Smooth muscle cell (in vitro differentiated cells): ENCODE measurements around the gene CDHR3. TPM values are rescaled to one million over a fixed set of nuclear protein-coding genes. Genes with fewer than 3 reads are reported as not detected.
"Not testable (repeated sequence)": the region's sequence is repeated elsewhere in the genome, so short reads cannot be mapped to it uniquely, and the experiment has no call there.

Experiments used
- DNase-seq: peaks from one replicate; lab custom pipeline; 2025; ENCODE audit not compliant: unreplicated experiment; lab: John Stamatoyannopoulos, UW
- H2AFZ ChIP-seq: fragments of 200-600 bp; sonication (generic); 2 replicates; pipeline ENCODE4 v1.6.0; 2016; ENCODE audit warnings: antibody characterized with exemption, low read depth, mild to moderate bottlenecking
- H3F3A ChIP-seq: fragments of 200-600 bp; sonication (generic); 2 replicates; pipeline ENCODE4 v1.6.0; 2017; ENCODE audit warnings: antibody characterized with exemption, low read depth
- H3K27ac ChIP-seq: fragments of 200-600 bp; sonication (generic); 2 replicates; pipeline ENCODE4 v1.5.1; 2016; ENCODE audit warnings: low read depth, mild to moderate bottlenecking
- H3K27me3 ChIP-seq: fragments of 200-600 bp; sonication (generic); 2 replicates; pipeline ENCODE4 v1.6.1; 2016; ENCODE audit warnings: low read depth, mild to moderate bottlenecking
- H3K36me3 ChIP-seq: fragments of 200-600 bp; sonication (generic); 2 replicates; pipeline ENCODE4 v1.5.1; 2016; ENCODE audit warnings: low read depth
- H3K4me1 ChIP-seq: fragments of 200-600 bp; sonication (generic); 2 replicates; pipeline ENCODE4 v1.5.1; 2016; ENCODE audit warnings: low read depth
- H3K4me2 ChIP-seq: fragments of 200-600 bp; sonication (generic); 2 replicates; pipeline ENCODE4 v1.6.0; 2016; ENCODE audit warnings: mild to moderate bottlenecking
- H3K4me3 ChIP-seq: fragments of 200-600 bp; sonication (generic); 2 replicates; pipeline ENCODE4 v1.5.1; 2016; ENCODE audit warnings: mild to moderate bottlenecking
- H3K79me2 ChIP-seq: fragments of 200-600 bp; sonication (generic); 2 replicates; pipeline ENCODE4 v1.6.0; 2016; ENCODE audit warnings: low read depth, mild to moderate bottlenecking
- H3K9ac ChIP-seq: fragments of 200-600 bp; sonication (generic); 2 replicates; pipeline ENCODE4 v1.6.0; 2016; ENCODE audit warnings: low read depth
- H3K9me3 ChIP-seq: fragments of 200-600 bp; sonication (generic); replicated peaks from 2 replicates; pipeline ENCODE4 v1.5.1; 2016; ENCODE audit warnings: low read depth
- H4K20me1 ChIP-seq: fragments of 200-600 bp; sonication (generic); 2 replicates; pipeline ENCODE4 v1.6.0; 2016; ENCODE audit warnings: low read depth
- CTCF ChIP-seq: fragments of 200-600 bp; sonication (generic); IDR thresholded peaks from 2 replicates; pipeline ENCODE4 v1.5.1; 2017; ENCODE audit warnings: borderline replicate concordance, mild to moderate bottlenecking, antibody characterized with exemption; ENCODE audit not compliant: insufficient read depth, poor library complexity, severe bottlenecking
- WGBS: methylation state at CpG from one replicate; pipeline ENCODE4 v1.1.7; 2016; ENCODE audit warnings: low lambda C conversion rate; 5-methylcytosine and 5-hydroxymethylcytosine counted together
- polyA plus RNA-seq: library from polyadenylated mRNA; unstranded; fragments of >200 nt; fragmentation: Nextera tagmentation; extraction: Ambion mirVana; gene quantifications from 2 replicates; pipeline ENCODE4 v1.2.1, GENCODE V29; 2016
- total RNA-seq: library from RNA; depleted of rRNA; stranded (reverse); fragments of >200 nt; gene quantifications from 2 replicates; pipeline ENCODE4 v1.2.3, GENCODE V29; 2014

The CDHR3 gene
- total and polyA plus RNA-seq, 2 experiments from 2014 or later: 0.31 to 1.7 TPM

DNA sequence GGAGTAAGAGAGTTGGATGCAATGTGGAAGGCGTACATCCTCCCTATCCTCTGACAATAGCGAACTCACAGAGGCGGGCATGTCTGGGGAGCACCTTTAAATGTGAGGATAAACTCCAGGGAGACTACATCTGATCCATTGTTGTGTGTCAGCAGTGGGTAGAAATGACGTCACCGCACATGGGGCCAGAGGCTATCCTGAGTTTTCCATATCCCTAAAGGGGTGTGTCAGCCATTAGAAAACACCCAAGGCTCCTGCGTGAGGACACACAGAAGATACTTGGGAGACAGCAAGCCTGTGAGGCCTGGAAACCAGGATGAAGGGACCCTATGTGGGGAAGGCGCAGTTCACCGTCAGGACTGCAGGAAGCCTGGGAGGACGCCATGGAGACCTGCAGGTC, 17.2 kb upstream of the CDHR3 start:
- H3K36me3 ChIP-seq: no peaks in the 10 kb centered on the region
- no peak overlapping the region for H3K4me3 ChIP-seq
- H3K27me3 ChIP-seq: no peaks in the 10 kb centered on the region
- no peak overlapping the region for H3K4me2 ChIP-seq
- no peaks in the 10 kb centered on the region for H3K4me1 ChIP-seq
- H2AFZ ChIP-seq: no peak overlapping the region
- H3F3A ChIP-seq: no peaks in the 10 kb centered on the region
- DNase-seq: no peak
- 95% methylated on average over 9 of the region's 9 CpGs for WGBS
- H3K9me3 ChIP-seq: no peaks in the 10 kb centered on the region
- no peaks in the 10 kb centered on the region for H3K79me2 ChIP-seq
- no peak overlapping the region for H3K27ac ChIP-seq
- H3K9ac ChIP-seq: no peak overlapping the region
- no peak for TF ChIP-seq CTCF
- no peaks in the 10 kb centered on the region for H4K20me1 ChIP-seq

GRCh38 chr7:105951597-105951996, 11.5 kb upstream of the CDHR3 start:
- H3K4me1 ChIP-seq: no peaks in the 10 kb centered on the region
- no peak for TF ChIP-seq CTCF
- no peak overlapping the region for H3K9ac ChIP-seq
- H3K79me2 ChIP-seq: no peaks in the 10 kb centered on the region
- no peaks in the 10 kb centered on the region for H3K27me3 ChIP-seq
- no peak for DNase-seq
- peaks cover 8% of the 10 kb centered on the region for H3K9me3 ChIP-seq
- H3F3A ChIP-seq: no peaks in the 10 kb centered on the region
- H3K36me3 ChIP-seq: no peaks in the 10 kb centered on the region
- H3K4me3 ChIP-seq: no peak overlapping the region
- H3K4me2 ChIP-seq: no peak overlapping the region
- H3K27ac ChIP-seq: no peak overlapping the region
- no peaks in the 10 kb centered on the region for H4K20me1 ChIP-seq
- H2AFZ ChIP-seq: no peak overlapping the region
- WGBS: 95% methylated on average over 2 of the region's 2 CpGs

DNA sequence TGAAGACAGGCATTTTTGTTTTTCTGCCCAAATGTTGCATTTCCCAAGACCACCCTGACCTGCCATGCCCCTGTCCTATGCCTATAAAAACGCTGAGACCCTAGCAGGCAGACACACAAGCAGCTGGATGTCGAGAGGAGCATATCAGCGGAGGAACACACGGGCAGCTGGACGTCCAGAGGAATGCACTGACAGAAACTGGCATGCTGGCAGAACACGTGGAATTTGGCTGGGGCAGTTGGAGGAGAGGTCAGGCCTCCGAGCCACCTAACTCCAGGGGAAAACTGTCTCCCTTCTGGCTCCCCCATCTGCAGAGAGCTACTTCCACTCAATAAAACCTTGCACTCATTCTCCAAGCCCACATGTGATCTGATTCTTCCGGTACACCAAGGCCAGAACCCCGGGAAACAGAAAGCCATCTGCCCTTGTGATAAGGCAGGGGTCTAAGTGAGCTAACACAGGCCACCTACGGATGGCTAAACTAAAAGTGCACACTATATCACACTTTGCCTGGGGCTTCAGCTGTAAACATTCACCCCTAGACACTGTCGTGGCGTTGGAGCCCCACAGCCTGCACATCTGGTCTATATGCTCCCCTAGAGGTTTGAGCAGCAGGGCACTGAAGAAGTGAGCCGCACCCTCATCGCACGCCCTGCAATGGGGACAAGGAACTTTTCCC, 10.0 kb upstream of the CDHR3 start:
- H3K27me3 ChIP-seq: no peaks in the 10 kb centered on the region
- no peak overlapping the region for H3K4me2 ChIP-seq
- H2AFZ ChIP-seq: no peak overlapping the region
- peaks cover 8% of the 10 kb centered on the region for H3K9me3 ChIP-seq
- no peak for TF ChIP-seq CTCF
- WGBS: 88% methylated on average over 15 of the region's 15 CpGs
- H3K27ac ChIP-seq: no peak overlapping the region
- H3K9ac ChIP-seq: no peak overlapping the region
- H3K4me3 ChIP-seq: no peak overlapping the region
- H4K20me1 ChIP-seq: no peaks in the 10 kb centered on the region
- H3K79me2 ChIP-seq: no peaks in the 10 kb centered on the region
- DNase-seq: no peak
- H3K4me1 ChIP-seq: no peaks in the 10 kb centered on the region
- no peaks in the 10 kb centered on the region for H3K36me3 ChIP-seq
- H3F3A ChIP-seq: no peaks in the 10 kb centered on the region

DNA sequence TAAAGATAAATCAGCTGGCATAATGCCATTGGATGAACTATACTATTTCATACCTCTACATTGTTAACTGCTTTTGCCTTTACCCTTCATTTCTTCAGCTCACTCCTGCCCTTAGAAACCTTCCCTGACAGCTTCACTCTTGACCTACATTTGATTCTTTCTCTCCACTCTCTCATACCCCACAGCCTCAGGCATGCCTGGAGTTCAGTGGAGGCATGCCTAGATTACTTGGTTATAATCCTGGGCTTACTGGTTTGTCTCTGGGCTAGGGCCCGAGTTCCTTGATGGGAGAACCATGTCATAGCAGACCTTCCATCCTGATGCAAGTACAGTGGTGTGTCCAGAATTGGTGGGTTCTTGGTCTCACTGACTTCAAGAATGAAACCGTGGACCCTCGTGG, 8.4 kb upstream of the CDHR3 start:
- Histone ChIP-seq H2AFZ (no peak overlapping the region), H3K27me3 (no peaks in the 10 kb centered on the region), H3K36me3 (no peaks in the 10 kb centered on the region), H3K9ac (no peak overlapping the region), H3K79me2 (no peaks in the 10 kb centered on the region), H3K27ac (no peak overlapping the region), H3K4me3 (no peak overlapping the region), H3K4me2 (no peak overlapping the region), H3K4me1 (no peaks in the 10 kb centered on the region), H3F3A (no peaks in the 10 kb centered on the region), H4K20me1 (no peaks in the 10 kb centered on the region), H3K9me3 (peaks cover 8% of the 10 kb centered on the region)
- no peak for DNase-seq
- no peak for TF ChIP-seq CTCF
- 83% methylated on average over 3 of the region's 3 CpGs for WGBS

- not testable (repeated sequence) for H3K27me3 ChIP-seq, H3K4me2 ChIP-seq, H3K79me2 ChIP-seq, H3K4me3 ChIP-seq, H3K27ac ChIP-seq, H2AFZ ChIP-seq, H3K9me3 ChIP-seq, H3F3A ChIP-seq, DNase-seq, H3K36me3 ChIP-seq, H3K9ac ChIP-seq, H3K4me1 ChIP-seq, H4K20me1 ChIP-seq
- 97% methylated on average over 51 of the region's 52 CpGs for WGBS
Observed at GRCh38 chr7:105955651-105956466, 7.2 kb upstream of the CDHR3 start.
